Adipose tissue (tissue), 3 donors: ENCODE measurements around the gene CNPPD1. TPM values are rescaled to one million over a fixed set of nuclear protein-coding genes. Genes with fewer than 3 reads are reported as not detected.

Experiments used
- H3K27ac ChIP-seq: one replicate; pipeline ENCODE4 v1.5.1; 2013; ENCODE audit warnings: low read depth, low read length
- WGBS, 3 donors: extraction: QIAGEN DNeasy Blood & Tissue Kit; methylation state at CpG; one replicate each; pipeline ENCODE4 v1.1.7; 2013; 5-methylcytosine and 5-hydroxymethylcytosine counted together
- polyA plus RNA-seq, 3 donors: library from polyadenylated mRNA; stranded (reverse); fragments of 200-250 nt; gene quantifications; one replicate each; pipeline ENCODE4 v1.2.3, GENCODE V29; 2013
- donor health status: healthy with polysubstance abuse.
- donor health status: Bipolar disorder and iron deficiency.
- donor health status: healthy.

Gene CNPPD1
- polyA plus RNA-seq = 10 to 100 TPM; 33.4 to 58.3 (median 48.4) TPM

DNA sequence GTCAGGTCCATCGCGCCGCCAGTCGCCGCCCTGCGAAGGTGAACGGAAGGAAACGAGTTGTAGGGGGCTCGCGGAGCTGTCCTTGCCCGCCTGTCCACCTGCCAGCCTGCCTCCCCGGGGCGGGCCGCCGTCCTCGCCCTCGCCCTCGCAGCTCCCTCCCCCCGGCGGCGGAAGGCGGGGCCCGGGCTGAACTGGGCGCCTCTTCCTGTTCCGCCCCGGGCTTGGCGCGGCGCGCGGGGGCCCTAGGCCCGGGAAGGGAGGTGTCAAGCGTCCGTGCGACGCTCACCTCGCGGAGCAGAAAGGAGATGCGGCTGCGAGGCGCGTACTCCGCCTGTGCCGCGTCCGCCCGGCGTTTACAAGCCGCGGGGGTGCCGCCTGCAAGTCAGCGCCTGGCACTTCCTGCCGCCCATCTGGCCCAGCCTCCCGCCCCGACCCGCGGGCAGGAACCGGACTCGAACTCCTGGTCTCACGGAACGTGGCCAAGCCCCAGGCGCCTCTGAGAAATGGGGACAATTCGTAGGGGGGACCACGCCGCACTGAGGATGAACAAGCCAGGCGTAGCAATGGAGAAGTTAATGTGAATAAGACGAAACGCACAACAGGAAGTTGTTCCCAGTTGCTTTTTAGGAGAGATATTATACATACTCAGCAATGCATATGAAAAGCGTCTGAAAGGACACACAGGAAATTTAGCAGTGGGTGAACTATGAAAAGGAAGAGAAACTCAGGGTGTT lies at the start of gene CNPPD1:
Gene CNPPD1 (minus strand): TSS at position 108 of the 734 bp plus-strand sequence. CDS start 97 bp downstream, at position 11.
- peak within 1 kb of the TSS; percentile 94 for H3K27ac ChIP-seq
- 0 to 1% (median 0%) methylated on average over 51 to 69 of the region's 69 CpGs for WGBS, 3 donors

GRCh38 chr2:219225350-219225749 lies 48.6 kb upstream of the CNPPD1 start:
- 51 to 89% (median 69%) methylated on average over 3 of the region's 3 CpGs for WGBS, 3 donors
- H3K27ac ChIP-seq = no peak overlapping the region

GRCh38 chr2:219223831-219224610 lies 47.3 kb upstream of the CNPPD1 start:
- no peak overlapping the region for H3K27ac ChIP-seq
- 92 to 93% (median 92%) methylated on average over 31 of the region's 31 CpGs for WGBS, 3 donors

DNA sequence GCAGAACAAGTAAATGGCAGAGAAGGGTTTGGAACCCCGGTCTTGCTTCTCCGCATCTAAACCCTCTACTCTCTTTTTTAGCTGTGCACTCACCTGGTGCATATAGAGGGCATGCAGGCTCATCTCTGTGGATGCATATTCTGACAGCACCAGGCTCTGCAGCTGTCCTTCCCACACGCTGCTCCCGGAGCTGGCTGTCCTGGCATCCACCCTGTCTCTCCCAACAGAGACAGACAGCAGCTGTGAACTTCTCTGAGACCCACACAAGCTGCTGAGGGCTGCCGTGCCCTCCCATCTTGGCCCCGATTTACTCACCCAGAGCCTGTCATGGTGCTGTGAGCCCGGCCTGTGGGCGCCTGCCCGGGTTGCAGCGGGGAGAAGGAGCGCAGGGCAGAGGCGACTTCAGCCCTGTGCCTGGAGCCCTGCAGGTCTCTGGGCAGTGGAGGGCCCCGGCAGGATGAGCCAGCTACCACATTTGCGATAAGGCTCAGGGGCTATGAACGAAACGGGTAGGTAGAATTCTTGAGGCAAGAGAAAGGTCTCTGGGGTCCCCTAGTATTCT lies 45.3 kb upstream of the CNPPD1 start:
- WGBS, 3 donors = 94 to 96% (median 95%) methylated on average over 16 of the region's 16 CpGs
- H3K27ac ChIP-seq = no peak overlapping the region

DNA sequence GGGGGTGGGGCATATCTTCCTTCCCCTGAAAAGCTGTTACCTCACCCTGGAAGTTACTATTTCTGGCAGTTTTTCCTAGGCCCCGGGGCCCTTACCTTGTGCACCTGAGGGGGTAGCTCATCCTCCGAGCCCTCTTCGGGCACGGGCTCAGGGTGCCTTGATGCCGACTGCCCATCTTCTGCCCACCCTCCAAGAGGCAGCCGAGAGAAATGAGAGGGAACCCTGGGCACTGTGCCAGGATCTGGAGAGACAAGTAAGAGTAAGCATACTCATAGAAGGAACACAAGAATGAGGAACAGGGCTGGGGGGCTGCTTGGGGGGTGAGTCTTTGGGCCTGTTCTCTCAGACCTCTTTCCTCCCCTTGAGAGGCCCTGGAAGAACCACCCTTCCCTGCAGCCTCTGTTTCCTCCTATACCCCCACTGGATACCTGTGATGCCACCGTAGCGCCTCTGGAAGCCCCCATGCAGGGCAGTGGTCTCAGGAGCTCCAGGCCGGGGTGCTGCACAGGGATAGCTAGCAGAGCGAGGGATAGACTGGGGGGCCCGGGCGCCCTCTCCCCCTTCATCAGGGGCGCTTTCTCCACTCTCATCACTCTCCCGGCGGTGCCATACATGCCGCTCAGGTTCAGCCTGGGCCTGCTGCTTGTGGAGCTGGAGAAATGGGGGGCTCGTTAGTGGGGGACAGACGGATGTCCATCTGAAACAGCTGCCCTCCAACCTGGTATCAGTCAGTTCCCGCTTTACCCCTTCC lies 44.1 kb upstream of the CNPPD1 start:
- H3K27ac ChIP-seq = no peak overlapping the region
- 89 to 92% (median 90%) methylated on average over 19 of the region's 19 CpGs for WGBS, 3 donors

- H3K27ac ChIP-seq = no peak overlapping the region
- 89 to 91% (median 89%) methylated on average over 18 of the region's 18 CpGs for WGBS, 3 donors
Measured at GRCh38 chr2:219219784-219220532, 43.2 kb upstream of the CNPPD1 start.

DNA sequence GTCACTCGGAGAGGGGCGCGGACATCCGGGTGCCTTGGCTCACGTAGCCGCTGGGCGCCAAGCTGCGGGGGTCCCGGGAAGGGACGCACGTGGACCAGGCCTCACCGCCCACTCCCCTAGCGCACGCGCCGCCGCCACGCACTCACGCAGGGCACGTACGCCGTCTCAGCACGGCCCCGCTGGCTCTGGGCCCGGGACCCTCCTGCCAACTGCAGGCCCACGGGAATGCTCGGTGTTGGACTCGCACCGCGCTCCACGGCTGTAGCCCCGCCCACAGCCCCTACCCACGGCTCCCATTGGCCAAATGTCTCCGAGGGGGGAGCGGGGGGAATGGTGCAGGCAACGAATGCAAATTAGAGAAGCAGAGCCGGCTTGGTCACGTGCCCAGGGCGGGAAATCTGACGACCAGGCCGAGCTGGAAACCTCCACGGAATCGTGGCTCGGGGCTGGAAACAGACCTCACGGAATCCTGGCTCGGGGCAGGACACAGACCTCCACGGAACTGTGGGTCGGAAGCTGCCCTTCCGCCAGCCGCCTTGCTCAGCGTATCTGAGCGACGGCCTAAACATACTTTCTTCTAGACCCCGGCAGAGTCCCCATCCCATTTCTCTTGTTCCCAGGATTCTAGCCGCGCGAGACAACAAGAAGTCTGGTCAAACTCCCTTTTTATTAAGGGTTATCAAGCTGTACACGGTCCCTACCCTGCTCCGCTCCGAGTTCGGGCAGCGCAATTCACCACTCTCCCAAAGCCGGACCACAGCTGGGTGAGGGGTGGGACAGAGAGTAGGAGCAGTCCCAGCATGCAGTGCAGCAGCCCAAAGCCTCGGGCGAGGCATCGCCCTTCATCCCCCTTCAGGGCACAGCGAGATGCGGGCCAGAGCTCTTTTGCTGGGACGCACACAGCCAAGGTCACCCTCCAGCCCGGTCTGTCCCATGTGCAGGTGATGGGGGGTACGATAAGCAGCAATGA lies 42.3 kb upstream of the CNPPD1 start, which contains the start of gene ABCB6:
Gene ABCB6 (minus strand): TSS at position 227 of the 970 bp plus-strand sequence. CDS start 285 bp downstream, outside the sequence.
- peak within 1 kb of the TSS; percentile 75 for H3K27ac ChIP-seq
- 8% methylated on average over 62 to 71 of the region's 71 CpGs for WGBS, 3 donors

GRCh38 chr2:219218217-219218731 lies 41.5 kb upstream of the CNPPD1 start:
- 0 to 1% (median 1%) methylated on average over 29 to 37 of the region's 37 CpGs for WGBS, 3 donors
- H3K27ac ChIP-seq = peak overlapping the region; percentile 75

- WGBS, 3 donors = 85 to 91% (median 90%) methylated on average over 6 of the region's 6 CpGs
- H3K27ac ChIP-seq = no peak overlapping the region
Measured at GRCh38 chr2:219216535-219216915, 39.8 kb upstream of the CNPPD1 start.

DNA sequence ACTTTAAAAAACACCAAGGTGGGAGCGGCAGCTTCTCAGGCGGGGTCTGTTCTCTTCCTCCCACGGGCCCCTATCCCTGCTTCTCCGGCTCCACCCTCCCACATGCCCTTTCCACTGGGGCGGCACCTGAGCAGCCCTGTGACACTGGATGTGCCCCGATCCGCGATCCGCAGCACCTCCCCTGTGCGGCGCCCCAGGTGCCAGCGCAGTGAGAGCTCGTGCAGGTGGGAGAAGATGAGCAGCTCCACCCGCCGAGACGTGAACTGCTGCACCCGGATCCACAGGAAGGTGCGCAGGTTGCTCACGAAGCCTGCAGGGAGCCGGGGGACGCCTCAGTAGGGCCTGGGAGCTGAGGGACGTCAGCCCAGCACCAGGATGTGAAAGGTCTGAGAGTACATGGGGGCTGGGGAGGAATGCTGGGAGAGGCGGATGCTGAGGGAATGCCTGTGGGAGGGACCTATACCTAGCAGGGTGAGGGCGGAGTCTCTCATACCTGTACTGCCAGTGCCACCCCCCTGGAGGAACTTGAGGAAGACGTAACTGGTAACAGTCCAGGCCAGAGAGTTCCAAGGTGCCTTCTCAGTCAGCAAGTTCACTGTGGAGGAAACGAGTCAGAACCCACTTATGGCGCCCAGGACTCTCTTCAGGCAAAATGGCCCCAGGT lies 39.3 kb upstream of the CNPPD1 start:
- H3K27ac ChIP-seq = no peak overlapping the region
- WGBS, 3 donors = 91 to 93% (median 93%) methylated on average over 27 of the region's 27 CpGs

DNA sequence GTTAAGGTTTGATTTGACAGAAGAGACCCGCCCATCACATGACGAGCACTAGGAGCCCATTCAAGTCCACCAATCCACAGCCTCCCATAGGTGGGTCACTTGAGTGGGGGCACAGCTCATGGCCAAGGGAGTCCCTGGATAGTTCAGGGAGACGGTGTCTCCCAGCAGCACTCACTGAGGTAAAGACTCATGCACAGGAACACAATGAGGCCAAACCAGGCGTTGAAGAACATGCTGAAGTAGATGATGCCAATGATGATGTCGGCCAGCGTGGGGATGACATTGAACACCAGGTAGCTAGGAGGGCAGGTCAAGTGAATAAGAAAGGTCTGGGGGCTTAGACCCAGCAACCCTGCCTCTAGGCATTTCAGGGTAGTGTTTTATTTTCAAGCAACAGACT lies 38.1 kb upstream of the CNPPD1 start:
- 92 to 94% (median 94%) methylated on average over 6 of the region's 6 CpGs for WGBS, 3 donors
- no peak overlapping the region for H3K27ac ChIP-seq

- 94 to 98% (median 95%) methylated on average over 15 of the region's 15 CpGs for WGBS, 3 donors
Measured at GRCh38 chr2:219214141-219214540, 37.4 kb upstream of the CNPPD1 start.

GRCh38 chr2:219213486-219214071 lies 36.9 kb upstream of the CNPPD1 start:
- 86 to 90% (median 88%) methylated on average over 10 of the region's 10 CpGs for WGBS, 3 donors
- H3K27ac ChIP-seq = no peak overlapping the region

More at GRCh38 chr2:219214141-219214540, 37.4 kb upstream of the CNPPD1 start:
- no peak overlapping the region for H3K27ac ChIP-seq

DNA sequence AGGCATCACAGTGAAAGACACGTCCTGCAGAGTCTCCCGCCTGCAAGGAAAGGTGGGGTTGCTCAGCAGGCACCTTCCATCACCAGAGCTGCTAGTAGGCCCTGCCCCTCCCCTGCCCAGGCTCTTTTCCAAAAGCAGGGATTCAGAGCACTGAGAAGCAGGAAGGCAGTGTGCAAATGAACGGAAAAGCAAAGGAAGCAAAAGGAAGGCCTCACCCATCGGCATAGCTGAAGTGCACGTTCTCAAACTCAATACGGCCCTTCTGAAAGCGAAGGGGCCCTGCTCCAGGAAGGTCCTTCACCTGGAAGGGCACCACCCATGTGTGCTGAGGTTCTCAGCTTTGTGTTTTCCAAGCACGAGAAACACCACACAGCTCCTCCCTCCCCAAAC lies 36.3 kb upstream of the CNPPD1 start:
- H3K27ac ChIP-seq = no peak overlapping the region
- WGBS, 3 donors = 83 to 91% (median 87%) methylated on average over 8 of the region's 8 CpGs

DNA sequence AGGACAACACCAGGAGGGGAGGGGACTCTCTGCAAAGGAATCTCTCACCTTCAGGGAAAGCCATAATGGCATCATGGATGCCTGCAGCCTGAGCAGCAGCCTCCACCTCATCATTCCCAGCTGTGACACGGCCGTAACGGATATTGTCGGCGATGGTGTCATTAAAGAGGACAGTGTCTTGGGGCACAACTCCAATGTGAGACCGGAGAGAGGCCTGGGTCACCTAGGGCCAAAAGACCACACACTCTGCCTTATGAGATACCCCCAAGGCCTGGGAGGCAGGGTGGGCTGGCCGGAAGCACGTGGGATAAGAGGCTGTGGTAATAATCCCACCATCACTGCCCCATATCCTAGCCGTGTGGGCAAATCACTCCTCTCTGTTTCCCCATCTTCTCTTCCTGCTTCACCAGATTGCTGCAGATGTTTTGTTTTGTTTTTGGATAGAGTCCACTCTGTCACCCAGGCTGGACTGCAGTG lies 34.2 kb upstream of the CNPPD1 start:
- no peak overlapping the region for H3K27ac ChIP-seq
- WGBS, 3 donors = 84 to 94% (median 85%) methylated on average over 9 of the region's 9 CpGs
